ENCODE results near the gene CYP4Z1. TPM values are rescaled to one million over a fixed set of nuclear protein-coding genes. Genes with fewer than 3 reads are reported as not detected.
"Not testable (repeated sequence)": the region's sequence is repeated elsewhere in the genome, so short reads cannot be mapped to it uniquely, and the experiment has no call there.

CYP4Z1 gene
- total and polyA plus RNA-seq, 9 of the 15 experiments (the other 6 are each of a cell fraction or from before 2014, with no cell fraction given), result not detected

GRCh38 chr1:47106792-47107191 is 39.8 kb downstream of the CYP4Z1 start:
- intact Hi-C loops (cut with micrococcal nuclease), result loop anchor here (10.0 kb wide), 1 partner anchor 68 kb away; no protein-coding TSS in a partner anchor
- ChIA-PET CTCF (ENCODE audit: low intra/inter-chr PET ratio) (no interaction called here), POLR2A (no interaction called here)
- ATAC-seq (no peak), FAIRE-seq (no peak), DNase-seq (ENCODE audit: extremely low read depth in 1 of 4, low spot score in 3 of 4) (no peak)
- in situ Hi-C loops (cut with MboI), result no loop called here
- no peaks in the 10 kb centered on the region; a peak in 1 of 5 replicates for H3K27me3 ChIP-seq (ENCODE audit: control insufficient read depth in 2 of 2, insufficient read depth in 2 of 2, low read length in 2 of 2)
- BruUV-seq (replicated peaks), result no TSS peak
- no peaks in the 10 kb centered on the region for H3K9me3 ChIP-seq (replicated peaks; ENCODE audit: control insufficient read depth, insufficient read depth, low read depth, low read length)
- TF ChIP-seq MIER1 (IDR thresholded peaks at IDR 0.05; ENCODE audit: low read depth), result no peak
- TF ChIP-seq CEBPG (CRISPR knock-in tag; IDR thresholded peaks at IDR 0.05), result no peak
- TF ChIP-seq CEBPG (tag; conservative IDR thresholded peaks at IDR 0.05 in 1 of 2, IDR thresholded peaks at IDR 0.05 in 1 of 2), result peak; percentile 16 to 46; a peak in 2 of 4 replicates
- H3K4me1 ChIP-seq (replicated peaks in 1 of 2; ENCODE audit: control insufficient read depth in 2 of 2, insufficient read depth in 2 of 2, low read length in 2 of 2), result no peaks in the 10 kb centered on the region
- H3K79me2 ChIP-seq (ENCODE audit: control insufficient read depth, insufficient read depth, low read length), result no peaks in the 10 kb centered on the region
- no peaks in the 10 kb centered on the region for H4K20me1 ChIP-seq (replicated peaks; ENCODE audit: control insufficient read depth, insufficient read depth, low read length)
- no peaks in the 10 kb centered on the region for H3K9me1 ChIP-seq (ENCODE audit: control insufficient read depth, insufficient read depth, low read length)
- no peak overlapping the region for H3K9ac ChIP-seq (ENCODE audit: insufficient read depth in 1 of 2, low read depth in 2 of 2, low read length in 2 of 2)
- no peak overlapping the region for H3K27ac ChIP-seq (ENCODE audit: extremely low read depth, low read depth, low read length)
- H3K36me3 ChIP-seq (ENCODE audit: control insufficient read depth, insufficient read depth, low read length), result no peaks in the 10 kb centered on the region
- H3K4me3 ChIP-seq, result no peak overlapping the region
- 3% methylated on average over 3 of the region's 3 CpGs for WGBS (ENCODE audit: insufficient coverage, low coverage, missing lambda C conversion rate)
- no peak overlapping the region for H3K4me2 ChIP-seq (ENCODE audit: insufficient read depth, low read length)
- H2AFZ ChIP-seq (ENCODE audit: low read depth, low read length), result no peak overlapping the region

- H4K20me1 ChIP-seq (replicated peaks; ENCODE audit: control insufficient read depth, insufficient read depth, low read length); H3K4me3 ChIP-seq; H3K9ac ChIP-seq (ENCODE audit: insufficient read depth in 1 of 2, low read depth in 2 of 2, low read length in 2 of 2); in situ Hi-C loops (cut with MboI); BruUV-seq (replicated peaks); H3K4me1 ChIP-seq (replicated peaks in 1 of 2; ENCODE audit: control insufficient read depth in 2 of 2, insufficient read depth in 2 of 2, low read length in 2 of 2); CTCF ChIA-PET (ENCODE audit: low intra/inter-chr PET ratio); H2AFZ ChIP-seq (ENCODE audit: low read depth, low read length); H3K9me1 ChIP-seq (ENCODE audit: control insufficient read depth, insufficient read depth, low read length); H3K27ac ChIP-seq (ENCODE audit: extremely low read depth, low read depth, low read length); H3K79me2 ChIP-seq (ENCODE audit: control insufficient read depth, insufficient read depth, low read length); DNase-seq (ENCODE audit: extremely low read depth in 1 of 4, low spot score in 3 of 4); H3K4me2 ChIP-seq (ENCODE audit: insufficient read depth, low read length); H3K36me3 ChIP-seq (ENCODE audit: control insufficient read depth, insufficient read depth, low read length); H3K9me3 ChIP-seq (replicated peaks; ENCODE audit: control insufficient read depth, insufficient read depth, low read depth, low read length); H3K27me3 ChIP-seq (ENCODE audit: control insufficient read depth in 2 of 2, insufficient read depth in 2 of 2, low read length in 2 of 2): not testable (repeated sequence)
- intact Hi-C loops (cut with micrococcal nuclease), result loop anchor here (10.0 kb wide), 1 partner anchor 67 kb away; no protein-coding TSS in a partner anchor
- FAIRE-seq (peak; percentile 42), ATAC-seq (peak; percentile 59)
- WGBS (ENCODE audit: insufficient coverage, low coverage, missing lambda C conversion rate), result 4% methylated on average over 10 of the region's 10 CpGs
- POLR2A ChIA-PET, result interaction anchor here (0.5 kb wide), 1 partner anchor 45 kb away, joined by 3 read pairs; no protein-coding TSS in a partner anchor
These were observed 41.0 kb downstream of the CYP4Z1 start for GRCh38 chr1:47107851-47108574.

GRCh38 chr1:47109482-47109881 is 42.5 kb downstream of the CYP4Z1 start:
- POLR2A ChIA-PET; H3K79me2 ChIP-seq (ENCODE audit: control insufficient read depth, insufficient read depth, low read length); ATAC-seq; H3K9ac ChIP-seq (ENCODE audit: insufficient read depth in 1 of 2, low read depth in 2 of 2, low read length in 2 of 2); H3K4me3 ChIP-seq; FAIRE-seq; H3K4me1 ChIP-seq (replicated peaks in 1 of 2; ENCODE audit: control insufficient read depth in 2 of 2, insufficient read depth in 2 of 2, low read length in 2 of 2); in situ Hi-C loops (cut with MboI); CTCF ChIA-PET (ENCODE audit: low intra/inter-chr PET ratio); BruUV-seq (replicated peaks); H3K36me3 ChIP-seq (ENCODE audit: control insufficient read depth, insufficient read depth, low read length); H3K4me2 ChIP-seq (ENCODE audit: insufficient read depth, low read length); H3K27ac ChIP-seq (ENCODE audit: extremely low read depth, low read depth, low read length); DNase-seq (ENCODE audit: extremely low read depth in 1 of 4, low spot score in 3 of 4); H3K9me1 ChIP-seq (ENCODE audit: control insufficient read depth, insufficient read depth, low read length); H3K27me3 ChIP-seq (ENCODE audit: control insufficient read depth in 2 of 2, insufficient read depth in 2 of 2, low read length in 2 of 2); H4K20me1 ChIP-seq (replicated peaks; ENCODE audit: control insufficient read depth, insufficient read depth, low read length); H3K9me3 ChIP-seq (replicated peaks; ENCODE audit: control insufficient read depth, insufficient read depth, low read depth, low read length); H2AFZ ChIP-seq (ENCODE audit: low read depth, low read length): not testable (repeated sequence)
- intact Hi-C loops (cut with micrococcal nuclease), result loop anchor here (10.0 kb wide), 1 partner anchor 65 kb away; no protein-coding TSS in a partner anchor
